MCF 10A (cell line): ENCODE results near the gene IRF9. TPM values are rescaled to one million over a fixed set of nuclear protein-coding genes. Genes with fewer than 3 reads are reported as not detected.

Experiments used
- BruUV-seq: library from RNA; stranded (reverse); fragments of 400-500 nt; replicated peaks from 2 replicates; lab custom pipeline; 2021; lab: Mats Ljungman, UMichigan
- CTCF ChIA-PET: fragments of 300-600 bp; sonication (Branson Sonifier 250); formaldehyde crosslinking; extraction: SDS; loops from one replicate; lab custom pipeline; 2021; ENCODE audit warnings: antibody characterized with exemption, inconsistent platforms; lab: Yijun Ruan, JAX
- POLR2A ChIA-PET: fragments of 300-600, 350-650 bp; sonication (Branson Sonifier 250); formaldehyde crosslinking; extraction: SDS; loops from one replicate; lab custom pipeline; 2020; ENCODE audit warnings: antibody characterized with exemption, inconsistent platforms; lab: Yijun Ruan, JAX
- DNase-seq: peaks from one replicate; pipeline ENCODE4 v3.0.0-alpha.2; 2018; ENCODE audit not compliant: unreplicated experiment
- H3K27ac Mint-ChIP-seq: one replicate; pipeline ENCODE4 v1.8.0; 2022; ENCODE audit warnings: mild to moderate bottlenecking, low read depth, mixed read lengths; ENCODE audit not compliant: unreplicated experiment
- H3K27me3 Mint-ChIP-seq: one replicate; pipeline ENCODE4 v1.8.0; 2022; ENCODE audit warnings: mixed read lengths; ENCODE audit not compliant: insufficient read depth, unreplicated experiment
- H3K36me3 Mint-ChIP-seq: one replicate; pipeline ENCODE4 v1.8.0; 2022; ENCODE audit warnings: mild to moderate bottlenecking, moderate library complexity, mixed read lengths; ENCODE audit not compliant: insufficient read depth, unreplicated experiment
- H3K4me1 Mint-ChIP-seq: one replicate; pipeline ENCODE4 v1.8.0; 2022; ENCODE audit warnings: mixed read lengths; ENCODE audit not compliant: insufficient read depth, unreplicated experiment
- H3K4me3 Mint-ChIP-seq: one replicate; pipeline ENCODE4 v1.8.0; 2022; ENCODE audit warnings: mild to moderate bottlenecking, moderate library complexity, mixed read lengths; ENCODE audit not compliant: unreplicated experiment
- H3K9me3 Mint-ChIP-seq: one replicate; pipeline ENCODE4 v1.8.0; 2022; ENCODE audit warnings: mixed read lengths; ENCODE audit not compliant: unreplicated experiment
- CTCF ChIP-seq: fragments of 200-600 bp; IDR thresholded peaks from one replicate; pipeline ENCODE4 v1.8.0; 2022; ENCODE audit warnings: antibody characterized with exemption, mild to moderate bottlenecking; ENCODE audit not compliant: unreplicated experiment
- intact Hi-C: fragments of 100-400 bp; cut with micrococcal nuclease; formaldehyde crosslinking; loops from 2 replicates; pipeline ENCODE4 v1.14.1; 2022
- total RNA-seq: library from RNA; stranded (reverse); gene quantifications from 2 replicates; pipeline ENCODE4 v1.2.3, GENCODE V29; 2022

IRF9 gene
- total RNA-seq, 1 experiment from 2014 or later, result 13.6 TPM

DNA sequence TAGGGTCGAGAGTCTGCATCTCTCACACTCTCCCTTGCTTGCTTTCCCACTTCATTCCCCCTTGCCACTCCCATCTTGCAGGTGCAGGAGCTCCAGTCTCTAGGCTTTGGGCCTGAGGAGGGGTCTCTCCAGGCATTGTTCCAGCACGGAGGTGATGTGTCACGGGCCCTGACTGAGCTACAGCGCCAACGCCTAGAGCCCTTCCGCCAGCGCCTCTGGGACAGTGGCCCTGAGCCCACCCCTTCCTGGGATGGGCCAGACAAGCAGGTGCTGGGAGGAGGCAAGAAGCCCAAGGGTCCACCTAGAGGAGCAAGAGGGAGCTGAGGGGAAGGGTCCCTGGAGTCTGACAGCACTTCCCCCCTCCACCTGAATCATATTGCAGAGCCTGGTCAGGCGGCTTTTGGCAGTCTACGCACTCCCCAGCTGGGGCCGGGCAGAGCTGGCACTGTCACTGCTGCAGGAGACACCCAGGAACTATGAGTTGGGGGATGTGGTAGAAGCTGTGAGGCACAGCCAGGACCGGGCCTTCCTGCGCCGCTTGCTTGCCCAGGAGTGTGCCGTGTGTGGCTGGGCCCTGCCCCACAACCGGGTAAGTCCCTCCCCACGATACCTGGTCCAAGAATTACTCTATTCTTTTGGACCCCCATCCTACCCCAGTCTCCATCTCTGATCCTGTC is 9.5 kb upstream of the IRF9 start:
- POLR2A ChIA-PET, result interaction anchor here (0.9 to 2.6 kb wide), 3 partner anchors 10 to 16 kb away, joined by 3 to 9 read pairs (median 4); partner anchors contain the start of genes EMC9, IRF9 and PSME1
- no peak for TF ChIP-seq CTCF
- peaks cover 66% of the 10 kb centered on the region for H3K36me3 Mint-ChIP-seq
- no peaks in the 10 kb centered on the region for H3K9me3 Mint-ChIP-seq
- H3K27me3 Mint-ChIP-seq, result no peaks in the 10 kb centered on the region
- intact Hi-C loops, result no loop called here
- H3K4me3 Mint-ChIP-seq, result no peak overlapping the region
- no TSS peak for BruUV-seq
- no peak for DNase-seq
- CTCF ChIA-PET, result interaction anchor here (0.7 to 10.3 kb wide), 5 partner anchors 9 to 592 kb away, joined by 3 to 141 read pairs (median 3); partner anchors contain the start of gene IRF9
- no peak overlapping the region for H3K27ac Mint-ChIP-seq
- no peaks in the 10 kb centered on the region for H3K4me1 Mint-ChIP-seq

DNA sequence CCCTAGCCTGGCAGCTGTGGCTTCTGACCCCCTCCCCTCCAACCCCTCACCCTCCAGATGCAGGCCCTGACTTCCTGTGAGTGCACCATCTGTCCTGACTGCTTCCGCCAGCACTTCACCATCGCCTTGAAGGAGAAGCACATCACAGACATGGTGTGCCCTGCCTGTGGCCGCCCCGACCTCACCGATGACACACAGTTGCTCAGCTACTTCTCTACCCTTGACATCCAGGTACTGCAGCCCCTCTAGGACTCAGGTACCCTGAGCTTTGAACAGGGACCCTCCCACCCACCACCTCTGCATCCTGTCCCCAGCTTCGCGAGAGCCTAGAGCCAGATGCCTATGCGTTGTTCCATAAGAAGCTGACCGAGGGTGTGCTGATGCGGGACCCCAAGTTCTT is 6.0 kb upstream of the IRF9 start:
- ChIA-PET CTCF (interaction anchor here (1.0 kb wide), 1 partner anchor 178 kb away, joined by 3 read pairs; no protein-coding TSS in a partner anchor), POLR2A (interaction anchor here (0.7 to 4.6 kb wide), 5 partner anchors 8 to 45 kb away, joined by 3 to 14 read pairs (median 3); partner anchors contain the start of genes EMC9, PSME2 and RNF31)

GRCh38 chr14:24156840-24157239 is 4.2 kb upstream of the IRF9 start:
- Mint-ChIP-seq H3K36me3 (peaks cover 81% of the 10 kb centered on the region), H3K27me3 (no peaks in the 10 kb centered on the region), H3K4me1 (peaks cover 11% of the 10 kb centered on the region), H3K27ac (no peak overlapping the region), H3K9me3 (no peaks in the 10 kb centered on the region), H3K4me3 (no peak overlapping the region)
- ChIA-PET POLR2A (interaction anchor here (0.7 to 4.6 kb wide), 4 partner anchors 10 to 43 kb away, joined by 3 to 14 read pairs (median 4); partner anchors contain the start of genes PSME2 and RNF31), CTCF (interaction anchor here (1.0 to 6.8 kb wide), 2 partner anchors 9 to 31 kb away, joined by 3 to 141 read pairs; partner anchors contain the start of genes PSME2 and RNF31)
- no peak for DNase-seq
- intact Hi-C loops, result no loop called here
- no peak for TF ChIP-seq CTCF
- no TSS peak for BruUV-seq

More for the DNA sequence above, 6.0 kb upstream of the IRF9 start:
- no TSS peak for BruUV-seq
- no peak overlapping the region for H3K27ac Mint-ChIP-seq
- no peaks in the 10 kb centered on the region for H3K9me3 Mint-ChIP-seq
- no peak overlapping the region for H3K4me3 Mint-ChIP-seq
- peaks cover 2% of the 10 kb centered on the region for H3K4me1 Mint-ChIP-seq
- DNase-seq, result no peak
- H3K36me3 Mint-ChIP-seq, result peaks cover 75% of the 10 kb centered on the region
- intact Hi-C loops, result no loop called here
- TF ChIP-seq CTCF, result no peak
- H3K27me3 Mint-ChIP-seq, result no peaks in the 10 kb centered on the region

GRCh38 chr14:24157331-24157730 is 3.7 kb upstream of the IRF9 start:
- intact Hi-C loops, result no loop called here
- POLR2A ChIA-PET, result interaction anchor here (0.8 to 4.6 kb wide), 3 partner anchors 10 to 44 kb away, joined by 3 to 14 read pairs (median 3); partner anchors contain the start of genes PSME2 and RNF31
- CTCF ChIA-PET, result interaction anchor here (1.0 to 6.8 kb wide), 2 partner anchors 9 to 31 kb away, joined by 3 to 141 read pairs; partner anchors contain the start of genes PSME2 and RNF31
- Mint-ChIP-seq H3K4me3 (no peak overlapping the region), H3K36me3 (peaks cover 81% of the 10 kb centered on the region), H3K27me3 (no peaks in the 10 kb centered on the region), H3K9me3 (no peaks in the 10 kb centered on the region), H3K27ac (no peak overlapping the region), H3K4me1 (peaks cover 11% of the 10 kb centered on the region)
- no peak for DNase-seq
- TF ChIP-seq CTCF, result no peak
- no TSS peak for BruUV-seq
